ENCODE data around the gene NOXA1. TPM values are rescaled to one million over a fixed set of nuclear protein-coding genes. Genes with fewer than 3 reads are reported as not detected.
A peak's percentile ranks its signal among the peaks of the same experiment; 100 is the strongest.

The NOXA1 gene
- total RNA-seq, 1 donor from 2014 or later, result 0.50 TPM

GRCh38 chr9:137423514-137424291 is 510 bp downstream of the NOXA1 start:
- peaks cover 15% of the 10 kb centered on the region for H3K4me1 ChIP-seq (ENCODE audit: insufficient read depth, low read length)
- no peaks in the 10 kb centered on the region for H3K27me3 ChIP-seq (ENCODE audit: insufficient read depth, low read length)
- TF ChIP-seq EZH2 (IDR thresholded peaks at IDR 0.05; ENCODE audit: insufficient read depth, low read length) (no peak), CTCF (IDR thresholded peaks at IDR 0.05; ENCODE audit: insufficient read depth, low read depth, low read length) (no peak)
- Mint-ChIP-seq H3K27me3 (ENCODE audit: low read depth, unreplicated experiment) (no peaks in the 10 kb centered on the region), H3K9me3 (ENCODE audit: unreplicated experiment) (no peaks in the 10 kb centered on the region), H3K4me1 (ENCODE audit: low read depth, unreplicated experiment) (no peaks in the 10 kb centered on the region), H3K36me3 (ENCODE audit: low read depth, unreplicated experiment) (no peaks in the 10 kb centered on the region), H3K4me3 (ENCODE audit: unreplicated experiment) (no peak overlapping the region), H3K27ac (ENCODE audit: unreplicated experiment) (no peak overlapping the region)
- peaks cover 3% of the 10 kb centered on the region for H4K20me1 ChIP-seq (ENCODE audit: insufficient read depth, low read length)
- FAIRE-seq (no peak), DNase-seq (ENCODE audit: low read depth) (no peak)
- H3K4me2 ChIP-seq (ENCODE audit: low read length), result peak overlapping the region; percentile 94
- peak overlapping the region; percentile 71 for H3K4me3 ChIP-seq (ENCODE audit: insufficient read depth, low read depth, low read length)
- H3K36me3 ChIP-seq (ENCODE audit: insufficient read depth, low read length), result no peaks in the 10 kb centered on the region
- H2AFZ ChIP-seq (ENCODE audit: low read depth, low read length), result peak overlapping the region; percentile 69
- H3K27ac ChIP-seq (ENCODE audit: low read depth, low read length), result no peak overlapping the region
- H3K9ac ChIP-seq (ENCODE audit: low read length), result no peak overlapping the region
- peaks cover 17% of the 10 kb centered on the region for H3K79me2 ChIP-seq (ENCODE audit: insufficient read depth, low read length)
- no peaks in the 10 kb centered on the region for H3K9me3 ChIP-seq (ENCODE audit: insufficient read depth, low read depth, low read length)

GRCh38 chr9:137426018-137426681 is 3.0 kb downstream of the NOXA1 start:
- H4K20me1 ChIP-seq (ENCODE audit: insufficient read depth, low read length), result no peaks in the 10 kb centered on the region
- H3K27ac ChIP-seq (ENCODE audit: low read depth, low read length), result no peak overlapping the region
- no peaks in the 10 kb centered on the region for H3K9me3 Mint-ChIP-seq (ENCODE audit: unreplicated experiment)
- peaks cover 15% of the 10 kb centered on the region for H3K4me1 ChIP-seq (ENCODE audit: insufficient read depth, low read length)
- H3K36me3 Mint-ChIP-seq (ENCODE audit: low read depth, unreplicated experiment), result no peaks in the 10 kb centered on the region
- DNase-seq (ENCODE audit: low read depth) (no peak), FAIRE-seq (no peak)
- TF ChIP-seq EZH2 (IDR thresholded peaks at IDR 0.05; ENCODE audit: insufficient read depth, low read length) (no peak), CTCF (IDR thresholded peaks at IDR 0.05; ENCODE audit: insufficient read depth, low read depth, low read length) (no peak)
- no peak overlapping the region for H3K27ac Mint-ChIP-seq (ENCODE audit: unreplicated experiment)
- H3K4me2 ChIP-seq (ENCODE audit: low read length), result no peak overlapping the region
- no peak overlapping the region for H3K9ac ChIP-seq (ENCODE audit: low read length)
- H2AFZ ChIP-seq (ENCODE audit: low read depth, low read length), result no peak overlapping the region
- H3K9me3 ChIP-seq (ENCODE audit: insufficient read depth, low read depth, low read length), result no peaks in the 10 kb centered on the region
- no peaks in the 10 kb centered on the region for H3K27me3 ChIP-seq (ENCODE audit: insufficient read depth, low read length)
- H3K79me2 ChIP-seq (ENCODE audit: insufficient read depth, low read length), result peaks cover 12% of the 10 kb centered on the region
- H3K4me1 Mint-ChIP-seq (ENCODE audit: low read depth, unreplicated experiment), result no peaks in the 10 kb centered on the region
- H3K27me3 Mint-ChIP-seq (ENCODE audit: low read depth, unreplicated experiment), result no peaks in the 10 kb centered on the region
- no peaks in the 10 kb centered on the region for H3K36me3 ChIP-seq (ENCODE audit: insufficient read depth, low read length)
- H3K4me3 ChIP-seq (ENCODE audit: insufficient read depth, low read depth, low read length), result no peak overlapping the region
- no peak overlapping the region for H3K4me3 Mint-ChIP-seq (ENCODE audit: unreplicated experiment)
